ENCODE measurements around the gene CDKN3. TPM values are rescaled to one million over a fixed set of nuclear protein-coding genes. Genes with fewer than 3 reads are reported as not detected.

The CDKN3 gene
- polyA plus RNA-seq, 1 experiment: 28.7 TPM

Other genes with a start within 250 kb of the CDKN3 start
- 313 and 396 TPM in 2 replicates for gene CNIH1, start 44.4 kb downstream of the CDKN3 start, polyA plus RNA-seq (2011; rRNA removed)
- 10.0 and 29.1 TPM in 2 replicates for gene GMFB, start 92.0 kb downstream of the CDKN3 start, polyA plus RNA-seq (2011; rRNA removed)
- gene CGRRF1, start 112.9 kb downstream of the CDKN3 start, polyA plus RNA-seq (2011; rRNA removed): 7.5 and 11.4 TPM in 2 replicates
- 13.4 and 16.9 TPM in 2 replicates for gene SAMD4A, start 170.1 kb downstream of the CDKN3 start, polyA plus RNA-seq (2011; rRNA removed)